OCI-LY3 (cell line): ENCODE measurements around the gene PITX2.

Experiments used
- H2AFZ ChIP-seq: fragments of 200-600, 300-600 bp; shearing (Covaris generic); 2 replicates; pipeline ENCODE4 v1.6.0; 2014; ENCODE audit warnings: antibody characterized with exemption, low read depth, low read length
- H3K27ac ChIP-seq: fragments of 200-600, 300-600 bp; sonication (generic); 2 replicates; pipeline ENCODE4 v1.5.1; 2014; ENCODE audit warnings: mild to moderate bottlenecking, low read length, moderate library complexity, mixed read lengths
- H3K27me3 ChIP-seq: fragments of 200-600, 300-600 bp; sonication (generic); 2 replicates; pipeline ENCODE4 v1.6.1; 2014; ENCODE audit warnings: low read depth, low read length, mixed read lengths
- H3K36me3 ChIP-seq: fragments of 200-600, 300-600 bp; sonication (generic); replicated peaks from 2 replicates; pipeline ENCODE3; 2014; ENCODE audit warnings: low read depth, low read length, mixed read lengths
- H3K4me1 ChIP-seq: fragments of 300-600, 200-600 bp; sonication (generic); 2 replicates; pipeline ENCODE4 v1.6.1; 2014; ENCODE audit warnings: low read length, mixed read lengths
- H3K4me2 ChIP-seq: fragments of 200-600, 300-600 bp; sonication (generic); 2 replicates; pipeline ENCODE4 v1.6.1; 2014; ENCODE audit warnings: low read length, mixed read lengths
- H3K4me3 ChIP-seq: fragments of 300-600, 200-600 bp; sonication (generic); 2 replicates; pipeline ENCODE4 v1.5.1; 2014; ENCODE audit warnings: antibody characterized with exemption, mild to moderate bottlenecking, low read length, moderate library complexity
- H3K79me2 ChIP-seq: fragments of 300-600, 200-600 bp; shearing (Covaris generic); 2 replicates; pipeline ENCODE4 v1.6.1; 2014; ENCODE audit warnings: mild to moderate bottlenecking, low read length, mixed read lengths
- H3K9ac ChIP-seq: fragments of 300-600, 200-600 bp; shearing (Covaris generic); 2 replicates; pipeline ENCODE4 v1.6.0; 2014; ENCODE audit warnings: mild to moderate bottlenecking, low read length, moderate library complexity
- H3K9me3 ChIP-seq: fragments of 200-600, 300-600 bp; shearing (Covaris generic); 2 replicates; pipeline ENCODE4 v1.6.1; 2014; ENCODE audit warnings: low read length, mixed read lengths; ENCODE audit not compliant: insufficient read depth
- H4K20me1 ChIP-seq: fragments of 200-600, 300-600 bp; sonication (generic); 2 replicates; pipeline ENCODE4 v1.6.1; 2016; ENCODE audit warnings: low read length, mixed read lengths; ENCODE audit not compliant: insufficient read depth
- CTCF ChIP-seq: fragments of 200-600, 300-600 bp; sonication (generic); IDR thresholded peaks from 2 replicates; pipeline ENCODE4 v1.5.1; 2014; ENCODE audit warnings: antibody characterized with exemption, low read length, low read depth
- EZH2phosphoT487 ChIP-seq: fragments of 200-600 bp; shearing (Covaris generic); IDR thresholded peaks from 2 replicates; pipeline ENCODE4 v1.6.1; 2018; ENCODE audit warnings: antibody characterized with exemption, mixed run types, low read depth

The PITX2 gene

GRCh38 chr4:110620691-110621327 is 2.1 kb downstream of the PITX2 start:
- H3K4me2 ChIP-seq: no peak overlapping the region
- H4K20me1 ChIP-seq: no peaks in the 10 kb centered on the region
- no peaks in the 10 kb centered on the region for H3K4me1 ChIP-seq
- TF ChIP-seq CTCF (no peak), EZH2phosphoT487 (no peak)
- H3K79me2 ChIP-seq: no peaks in the 10 kb centered on the region
- no peak overlapping the region for H2AFZ ChIP-seq
- no peaks in the 10 kb centered on the region for H3K27me3 ChIP-seq
- H3K27ac ChIP-seq: no peak overlapping the region
- no peaks in the 10 kb centered on the region for H3K9me3 ChIP-seq
- no peak overlapping the region for H3K4me3 ChIP-seq
- no peaks in the 10 kb centered on the region for H3K36me3 ChIP-seq
- H3K9ac ChIP-seq: no peak overlapping the region

- Histone ChIP-seq H3K9me3 (no peaks in the 10 kb centered on the region), H3K9ac (no peak overlapping the region), H3K27ac (no peak overlapping the region), H3K79me2 (no peaks in the 10 kb centered on the region), H3K4me3 (no peak overlapping the region), H4K20me1 (no peaks in the 10 kb centered on the region), H3K27me3 (no peaks in the 10 kb centered on the region), H3K36me3 (no peaks in the 10 kb centered on the region), H3K4me2 (no peak overlapping the region), H2AFZ (no peak overlapping the region), H3K4me1 (no peaks in the 10 kb centered on the region)
- TF ChIP-seq EZH2phosphoT487 (no peak), CTCF (no peak)
Observed at GRCh38 chr4:110620322-110620690, 2.6 kb downstream of the PITX2 start.

GRCh38 chr4:110619463-110620247 is 3.2 kb downstream of the PITX2 start:
- Histone ChIP-seq H3K4me2 (no peak overlapping the region), H2AFZ (no peak overlapping the region), H3K4me1 (no peaks in the 10 kb centered on the region), H4K20me1 (no peaks in the 10 kb centered on the region), H3K79me2 (no peaks in the 10 kb centered on the region), H3K27me3 (no peaks in the 10 kb centered on the region), H3K27ac (no peak overlapping the region), H3K9me3 (no peaks in the 10 kb centered on the region), H3K36me3 (no peaks in the 10 kb centered on the region), H3K4me3 (no peak overlapping the region), H3K9ac (no peak overlapping the region)
- TF ChIP-seq EZH2phosphoT487 (no peak), CTCF (no peak)

- Histone ChIP-seq H3K4me2 (no peak overlapping the region), H3K9ac (no peak overlapping the region), H3K4me1 (no peaks in the 10 kb centered on the region), H3K9me3 (no peaks in the 10 kb centered on the region), H4K20me1 (no peaks in the 10 kb centered on the region), H3K27ac (no peak overlapping the region), H3K36me3 (no peaks in the 10 kb centered on the region), H3K79me2 (no peaks in the 10 kb centered on the region), H3K4me3 (no peak overlapping the region), H2AFZ (no peak overlapping the region), H3K27me3 (no peaks in the 10 kb centered on the region)
- TF ChIP-seq EZH2phosphoT487: no peak
- TF ChIP-seq CTCF: no peak
Observed at GRCh38 chr4:110618581-110619462, 4.1 kb downstream of the PITX2 start.
